ENCODE results near the gene EHD1.

The EHD1 gene

DNA sequence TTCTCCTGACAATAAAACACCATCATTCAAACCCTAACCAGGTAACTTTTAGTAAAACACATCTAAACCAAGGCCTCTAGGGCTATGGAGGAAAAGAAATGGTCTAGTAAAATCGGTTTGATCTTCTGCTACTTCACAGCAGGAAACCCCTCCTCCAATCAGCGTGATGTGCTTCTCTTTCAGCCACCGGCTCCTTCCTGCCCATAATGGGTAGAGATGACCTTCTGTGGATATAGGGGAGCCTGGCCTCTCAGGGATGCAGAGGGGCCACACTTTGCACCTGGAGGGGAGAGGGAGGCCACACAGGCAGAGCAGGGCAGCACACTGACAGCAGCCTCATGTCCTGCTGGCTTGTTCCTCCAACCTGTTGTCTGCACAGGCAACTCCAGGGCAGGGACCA, 6.9 kb downstream of the EHD1 start:
- no peak for DNase-seq

DNA sequence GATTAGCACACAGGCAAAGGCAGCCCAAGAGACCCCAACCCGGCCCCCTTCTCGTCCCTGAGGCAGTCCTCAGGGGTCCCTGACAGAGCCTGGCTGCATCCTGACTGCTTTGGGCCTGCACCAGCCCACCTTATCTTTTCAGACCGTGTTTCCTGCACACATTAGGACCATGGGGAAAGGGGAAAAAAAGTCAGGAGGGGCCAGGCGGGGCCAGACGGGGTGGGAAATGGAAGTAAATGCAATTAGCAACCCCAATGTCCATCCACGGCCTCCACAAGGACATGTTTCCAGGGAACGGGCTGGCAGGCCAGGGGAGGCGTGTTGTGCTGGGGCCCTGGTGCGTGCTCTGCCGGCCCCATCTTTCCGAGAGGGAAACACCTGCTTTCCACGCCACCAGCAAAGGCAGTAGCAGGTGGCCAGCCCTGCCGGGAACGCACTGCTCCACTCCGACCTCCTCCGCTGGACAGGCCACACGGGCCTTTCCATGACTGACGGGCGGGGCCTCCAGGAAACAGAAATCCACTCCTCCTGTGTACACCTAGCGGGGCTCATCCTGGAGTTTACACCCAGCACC, 7.4 kb downstream of the EHD1 start:
- DNase-seq: no peak

DNA sequence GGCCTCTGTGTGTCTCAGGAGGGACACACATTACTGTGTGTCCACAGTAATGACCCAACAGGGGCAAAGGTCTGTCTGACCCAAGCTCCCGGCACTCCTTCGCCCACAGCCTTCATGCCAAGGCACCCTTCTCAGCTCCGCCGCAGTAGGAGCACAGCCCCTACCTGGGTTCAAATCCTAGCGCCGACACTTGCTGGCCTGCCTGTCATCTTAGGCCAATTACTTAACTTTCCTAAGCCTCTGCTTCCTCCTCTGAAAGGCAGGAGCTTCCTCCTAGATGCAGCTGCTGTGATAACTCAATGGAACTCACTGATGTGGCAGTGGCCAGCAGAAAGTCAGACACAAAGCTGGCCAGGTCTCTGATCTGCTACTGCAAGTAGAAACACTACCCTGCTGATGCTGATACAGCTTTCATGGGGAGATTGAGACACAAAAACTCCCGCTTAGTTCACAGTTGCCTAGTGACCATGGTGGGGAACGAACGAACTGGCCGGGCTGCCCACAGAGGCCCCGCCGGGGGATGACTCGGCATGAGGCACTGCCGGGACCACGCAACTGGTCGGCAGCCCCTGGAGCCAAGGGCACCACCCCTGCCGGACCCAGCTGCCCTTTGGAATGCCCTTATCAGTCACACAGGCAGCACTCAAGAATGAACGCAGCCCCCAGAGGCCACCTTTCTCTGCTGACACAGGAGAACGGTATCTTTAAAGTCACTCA, 8.1 kb downstream of the EHD1 start:
- DNase-seq: no peak

DNA sequence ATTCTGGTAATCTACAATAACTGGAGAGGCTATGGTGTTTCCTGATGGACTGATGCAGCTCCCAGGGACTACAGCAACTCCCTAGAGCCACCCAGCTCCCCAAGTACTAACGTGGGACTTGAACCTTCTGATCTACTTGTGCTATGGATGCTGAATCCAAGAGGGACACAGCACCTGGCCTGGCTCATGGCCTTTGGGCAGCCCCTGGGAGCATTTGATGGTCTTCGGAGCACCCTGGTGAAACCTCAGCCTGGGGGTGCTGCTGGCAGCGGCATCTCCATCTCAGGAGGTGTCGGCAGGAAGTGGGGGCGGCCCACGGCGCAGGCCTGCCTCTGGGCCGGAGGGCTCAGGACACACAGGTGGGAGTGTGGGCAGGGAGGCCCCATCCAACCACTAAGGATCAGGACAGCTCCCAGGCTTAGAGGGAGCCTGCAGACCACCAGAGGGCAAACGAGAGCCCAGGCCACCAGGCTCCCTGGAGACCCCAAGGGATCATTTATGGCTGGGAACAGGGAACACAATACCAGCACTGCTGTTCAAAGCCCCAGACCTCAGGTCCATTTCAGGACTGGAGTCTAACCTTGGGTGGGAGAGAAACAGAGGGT, 8.7 kb downstream of the EHD1 start:
- no peak for DNase-seq

DNA sequence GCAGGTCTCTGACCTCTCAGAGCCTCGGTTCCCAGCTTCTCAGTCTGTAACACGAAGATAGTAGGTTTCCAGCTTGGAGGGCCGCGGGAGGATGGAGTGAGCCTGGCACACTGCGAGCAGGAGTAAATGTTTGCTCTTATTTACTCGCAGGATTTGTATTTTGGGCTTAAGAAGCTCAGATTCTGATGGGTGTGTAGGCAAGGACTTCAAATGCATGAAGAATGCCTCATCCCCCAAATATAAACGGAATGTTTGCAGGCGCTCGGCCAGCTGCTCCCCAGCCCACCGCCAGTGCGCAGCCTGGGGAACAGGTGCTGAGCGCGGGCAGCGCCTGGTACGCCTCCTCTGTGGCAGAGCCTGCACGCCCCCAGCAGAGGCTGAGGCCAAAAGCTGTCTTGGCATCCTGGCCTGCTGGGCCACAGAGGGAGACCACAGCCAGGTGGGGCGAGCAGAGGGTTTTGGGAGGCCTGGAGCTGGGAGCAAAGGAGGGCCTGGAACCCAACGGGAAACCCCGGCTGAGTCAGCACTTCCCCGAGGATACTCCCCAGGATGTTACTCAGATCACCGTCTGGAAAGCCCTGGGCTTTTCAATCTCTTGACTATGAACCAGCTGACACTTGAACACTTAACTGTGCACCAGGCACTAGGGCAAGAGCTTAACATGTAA, 9.4 kb downstream of the EHD1 start:
- DNase-seq: no peak

DNA sequence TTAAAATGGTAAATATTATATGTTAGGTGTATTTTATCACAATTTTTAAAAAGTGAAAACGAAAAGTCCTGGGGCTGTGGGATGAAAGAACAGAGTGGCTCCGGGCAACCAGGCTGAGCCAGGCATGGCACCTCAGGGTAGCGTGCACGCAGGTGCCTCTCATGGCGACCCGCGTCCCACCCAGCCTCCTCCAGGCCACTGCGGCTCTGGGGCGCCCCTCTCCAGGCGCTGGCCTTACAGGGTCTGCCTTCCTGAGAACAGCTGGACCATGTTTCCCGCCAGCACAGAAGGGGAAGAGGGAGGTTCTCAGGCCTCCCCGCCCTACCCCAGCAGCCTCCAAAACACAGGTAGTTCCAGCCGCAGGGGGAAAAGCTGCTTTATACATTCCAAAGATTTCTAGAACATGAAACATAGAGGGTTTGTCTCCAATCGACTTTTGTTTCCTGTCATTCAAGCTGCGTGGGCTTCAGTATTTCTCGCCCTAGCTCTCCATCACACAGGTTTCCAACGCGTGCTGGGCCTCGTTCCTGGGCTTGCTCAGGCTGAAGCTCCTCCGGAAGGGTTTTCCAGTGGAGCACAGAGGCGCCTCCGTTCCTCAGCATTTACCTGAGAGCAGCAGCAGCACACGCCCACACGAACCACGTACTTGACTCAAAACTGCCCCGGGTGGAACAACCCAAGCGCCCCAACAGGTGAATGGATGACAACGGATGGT, 10.5 kb downstream of the EHD1 start:
- no peak for DNase-seq

DNA sequence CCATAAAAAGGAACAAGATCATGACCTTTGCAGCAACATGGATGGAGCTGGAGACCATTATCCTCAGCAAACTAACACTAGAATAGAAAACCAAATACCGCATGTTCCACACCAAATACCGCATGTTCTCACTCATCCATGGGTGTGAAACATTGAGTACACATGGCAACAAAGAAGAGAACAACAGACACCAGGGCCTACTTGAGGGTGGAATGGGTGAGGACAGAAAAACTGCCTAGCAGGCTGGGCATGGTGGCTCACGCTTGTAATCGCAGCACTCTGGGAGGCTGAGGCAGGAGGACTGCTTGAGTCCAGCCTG, 12.3 kb downstream of the EHD1 start:
- no peak for DNase-seq

DNA sequence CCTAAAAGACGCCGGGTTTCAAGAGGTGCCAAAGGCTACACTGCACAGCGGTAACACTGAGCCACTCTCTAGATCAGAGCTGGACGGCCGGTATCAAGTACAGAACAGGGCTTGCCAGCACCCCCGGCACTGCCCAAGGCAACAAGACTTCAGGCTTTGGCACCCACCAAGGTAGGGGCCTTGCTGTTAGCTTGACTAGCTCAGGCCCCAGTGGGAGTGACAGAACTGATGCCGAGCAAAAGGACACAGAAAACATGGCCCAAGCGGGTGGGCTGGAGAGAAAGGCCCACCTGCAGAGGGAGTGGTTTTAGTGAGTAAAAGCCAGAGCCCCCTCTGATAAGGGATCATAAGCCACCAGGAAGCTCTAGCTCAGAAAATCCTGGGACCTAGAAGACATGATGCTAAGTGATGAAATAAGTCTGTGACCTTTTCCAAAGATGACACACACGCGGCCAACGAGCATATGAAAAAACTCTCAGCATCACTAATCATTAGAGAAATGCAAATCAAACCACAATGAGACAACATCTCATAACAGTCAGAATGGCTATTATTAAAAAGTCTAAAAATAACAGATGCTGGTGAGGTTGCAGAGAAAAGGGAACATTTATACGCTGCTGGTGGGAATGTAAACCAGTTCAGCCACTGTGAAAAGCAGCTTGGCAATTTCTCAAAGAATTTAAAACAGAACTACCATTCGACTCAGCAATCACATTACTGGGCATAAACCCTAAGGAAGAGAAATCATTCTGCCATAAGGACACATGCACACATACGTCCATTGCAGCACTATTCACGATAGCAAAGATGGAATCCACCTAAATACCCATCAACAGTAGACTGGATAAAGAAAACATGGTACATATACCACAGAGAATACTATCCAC, 12.9 kb downstream of the EHD1 start:
- no peak for DNase-seq

DNA sequence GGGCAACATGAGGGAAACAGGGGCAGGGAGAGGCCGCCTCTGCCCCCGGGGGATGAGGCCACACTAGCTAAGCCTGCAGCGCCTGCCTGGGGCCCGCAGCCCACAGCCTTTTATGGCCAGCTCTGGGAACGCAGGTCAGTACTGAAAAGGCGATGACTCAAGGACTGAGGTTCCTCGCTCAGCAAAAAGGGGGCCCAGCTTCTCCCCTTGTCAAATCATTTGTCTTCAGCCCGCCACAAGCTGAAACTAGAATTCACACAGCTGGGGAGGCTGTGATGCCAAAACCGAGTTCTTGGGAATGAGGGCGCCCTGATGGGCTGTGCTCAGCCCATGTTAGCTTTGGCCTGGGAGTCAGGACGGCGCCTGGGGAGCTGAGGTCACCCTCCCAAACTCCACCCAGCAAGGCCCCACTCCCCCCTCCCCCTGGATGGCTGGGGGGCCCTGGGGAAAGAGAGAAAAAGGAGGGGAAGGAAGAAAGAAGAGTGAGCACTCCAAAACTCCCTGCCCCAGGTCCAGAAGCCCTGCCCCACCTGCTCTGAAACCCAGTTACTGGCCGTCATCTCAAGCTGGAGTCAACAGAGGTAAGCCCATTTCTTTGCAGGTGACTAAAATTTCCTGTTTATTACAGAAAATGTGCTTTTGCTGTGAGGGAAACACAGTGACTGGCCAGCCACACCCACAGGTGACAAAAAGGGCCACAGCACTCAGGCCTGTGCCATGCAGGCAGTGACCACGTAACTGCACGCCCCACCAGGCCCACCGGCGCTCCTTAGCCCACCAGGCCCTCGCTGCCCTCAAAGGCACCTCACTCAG, 13.7 kb downstream of the EHD1 start:
- DNase-seq: no peak

DNA sequence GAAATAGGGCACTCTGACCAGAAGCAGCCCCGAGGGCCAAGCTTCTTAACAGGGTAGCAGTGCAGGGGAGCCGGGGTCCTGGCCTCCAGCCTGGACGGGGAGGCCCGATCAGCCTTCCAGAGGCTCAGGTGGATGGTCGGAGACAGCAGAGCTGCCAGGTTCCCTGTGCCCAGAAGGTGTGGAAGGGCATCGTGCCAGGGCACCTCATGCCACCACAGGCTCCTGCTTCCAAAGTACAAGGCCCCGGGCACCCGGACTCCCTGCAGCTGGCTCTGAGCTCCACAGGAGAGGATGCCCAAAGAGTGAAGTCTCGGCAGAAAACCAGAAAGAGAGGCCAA, 14.3 kb downstream of the EHD1 start:
- no peak for DNase-seq

DNA sequence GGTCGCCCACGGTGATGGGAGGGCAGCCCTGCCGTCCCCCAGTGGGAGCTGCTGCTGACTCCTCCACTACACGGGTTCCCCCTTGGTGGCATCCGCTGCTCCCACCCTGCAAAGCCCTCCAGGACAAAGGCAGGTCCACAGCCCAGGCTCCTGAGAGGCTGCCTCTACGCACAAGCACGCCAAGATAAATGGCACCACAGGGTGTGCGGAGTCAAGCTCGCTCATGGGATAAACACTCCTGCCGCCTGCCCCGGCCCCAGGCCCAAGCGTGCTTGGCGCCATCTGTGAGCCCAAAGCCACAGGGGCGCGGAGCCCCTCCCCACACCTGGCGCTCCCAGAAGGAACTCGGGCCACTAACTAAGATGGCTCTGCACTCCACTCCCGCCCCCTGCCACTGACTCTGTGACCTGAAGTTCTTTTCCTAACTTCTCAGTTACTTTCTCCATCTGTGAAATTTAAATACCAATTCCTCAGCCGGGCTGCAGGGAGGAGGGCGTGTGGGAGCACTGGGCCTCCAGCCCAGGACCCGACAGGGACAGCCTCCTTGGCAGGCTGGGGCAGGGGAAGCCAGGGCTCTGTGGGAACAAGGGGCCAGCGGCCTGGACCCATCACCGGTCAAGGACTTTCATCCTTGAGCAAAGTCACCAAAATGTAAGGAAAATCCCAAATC, 14.9 kb downstream of the EHD1 start:
- no peak for DNase-seq

DNA sequence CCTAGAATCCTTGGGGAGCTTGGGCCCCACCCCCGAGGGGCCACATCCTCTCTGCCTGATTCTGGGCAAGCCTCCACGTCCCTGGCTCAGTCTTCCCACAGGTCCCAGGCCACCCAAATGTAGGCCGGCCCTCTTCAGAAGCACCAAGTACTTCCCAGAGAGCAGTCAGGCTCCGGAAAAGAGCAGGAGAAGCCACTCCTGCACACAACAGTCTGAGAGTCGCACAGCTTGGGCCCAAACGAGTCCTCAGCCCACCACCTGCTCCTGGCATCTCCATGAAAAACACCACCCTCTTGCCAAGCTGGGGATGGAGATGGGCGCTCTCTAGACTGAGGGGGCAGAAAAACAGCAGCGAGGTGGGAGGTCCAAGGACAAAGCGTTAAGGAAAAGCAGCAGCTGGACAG, 15.4 kb downstream of the EHD1 start:
- DNase-seq: no peak

DNA sequence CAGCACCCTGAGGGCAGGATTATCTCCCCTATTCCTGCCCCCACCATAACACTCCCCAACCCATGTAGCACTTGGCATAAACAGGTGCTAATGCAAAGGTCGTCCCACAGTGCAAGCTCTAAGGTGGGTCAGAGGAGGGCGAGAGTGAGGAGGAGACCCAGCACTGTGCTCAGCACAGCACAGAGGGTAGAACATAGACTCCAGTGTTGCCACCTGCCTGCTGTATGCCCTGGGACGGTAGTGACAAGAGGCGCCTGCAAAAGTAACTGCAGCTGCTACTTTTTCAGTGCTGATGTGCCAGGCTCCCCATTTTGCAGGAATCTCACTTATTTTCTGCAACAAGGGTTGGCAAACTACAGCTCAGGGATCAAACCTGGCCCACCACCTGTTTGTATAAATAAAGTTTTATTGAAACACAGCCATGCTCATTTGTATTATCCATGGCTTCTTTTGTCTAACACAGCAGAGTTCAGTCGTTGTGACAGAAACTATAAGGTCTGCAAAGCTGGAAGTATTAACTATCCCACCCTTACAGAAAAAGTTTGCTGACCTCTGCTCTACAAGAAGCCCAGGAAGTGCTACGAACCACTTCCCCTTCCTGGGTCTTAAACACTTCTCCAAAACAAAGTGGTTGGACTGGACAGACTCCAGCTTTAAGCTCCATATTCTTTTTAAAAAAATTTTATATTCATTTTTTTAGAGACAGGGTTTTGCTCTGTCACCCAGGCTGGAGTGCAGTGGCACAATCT, 17.0 kb downstream of the EHD1 start:
- DNase-seq: no peak

DNA sequence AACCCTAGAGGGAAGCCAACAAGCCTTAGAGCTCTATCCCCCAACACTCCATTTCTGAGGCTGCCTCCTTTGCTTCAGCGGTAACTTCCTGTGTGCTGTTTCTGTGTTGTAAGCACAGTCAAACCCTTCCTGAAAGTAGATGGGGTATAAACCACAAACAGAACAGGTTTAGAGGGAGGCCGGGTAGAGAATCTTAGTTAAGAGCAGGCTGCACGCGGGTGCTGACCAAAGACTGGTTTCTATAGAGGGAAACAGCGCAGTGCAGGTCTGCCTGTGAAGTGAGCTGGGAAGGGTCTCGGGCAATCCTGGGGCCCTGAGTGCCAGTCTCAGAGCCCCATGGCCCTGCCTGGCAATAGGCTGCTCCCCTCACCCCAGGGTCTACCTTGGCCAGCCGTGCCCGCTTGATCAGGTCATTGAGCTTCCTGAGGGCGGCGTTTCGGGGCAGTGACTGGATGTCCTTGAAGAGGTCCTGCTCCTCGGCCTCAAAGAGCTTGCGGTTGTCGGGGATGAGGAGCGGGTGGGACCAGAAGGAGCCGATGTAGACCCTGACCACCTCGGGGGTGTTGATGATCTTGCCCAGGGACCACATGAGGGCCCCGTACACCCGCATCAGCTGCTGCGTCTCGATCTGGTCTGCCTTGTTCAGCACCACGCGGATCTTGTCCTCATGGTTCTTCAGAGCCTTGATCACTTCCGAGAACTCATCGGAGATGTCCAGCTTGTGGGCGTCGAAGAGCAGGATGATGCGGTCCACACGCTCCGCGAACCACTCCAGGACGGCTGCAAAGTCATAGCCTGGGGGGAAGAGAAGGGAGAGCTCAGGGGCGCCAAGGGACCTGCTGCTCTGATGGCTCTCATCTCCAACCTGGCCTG, 18.6 kb downstream of the EHD1 start:
- no peak for DNase-seq

DNA sequence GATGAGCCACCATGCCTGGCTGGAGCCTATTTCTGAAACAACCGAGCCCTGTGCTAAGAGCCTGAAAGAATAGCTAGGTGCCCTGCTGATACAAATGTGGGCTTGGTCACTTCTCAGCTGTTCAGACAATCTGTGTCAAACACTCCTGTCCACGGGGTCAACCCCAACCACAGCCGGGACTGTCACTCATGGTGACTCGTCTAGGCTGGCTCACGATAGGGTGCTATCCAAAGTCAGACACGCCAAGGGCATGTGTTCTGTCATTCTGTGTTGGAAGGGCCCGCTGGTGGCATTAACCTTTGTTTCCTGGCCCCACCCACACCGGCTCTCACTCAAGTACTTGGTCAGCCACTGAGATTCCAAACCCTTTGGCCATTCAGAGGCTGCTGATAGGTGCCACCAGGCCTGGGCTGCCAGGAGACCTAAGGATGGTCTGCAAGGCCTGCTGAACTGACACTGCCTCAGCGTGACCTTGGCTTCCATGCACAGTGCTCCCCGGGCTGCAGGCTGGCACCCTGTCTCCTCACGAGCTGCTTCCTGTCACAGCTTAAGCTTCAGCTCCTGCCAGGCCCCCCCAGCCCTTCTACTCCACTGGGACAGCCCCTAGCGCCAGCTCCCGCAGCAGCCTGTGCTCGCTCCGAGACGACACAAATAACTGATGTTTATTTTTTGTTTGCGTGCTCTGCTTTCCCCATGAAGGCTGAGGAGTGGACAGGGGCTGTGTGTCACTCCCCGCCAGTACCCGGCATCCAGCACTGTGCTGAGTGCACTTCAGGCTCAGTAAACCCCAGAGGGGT, 19.8 kb downstream of the EHD1 start:
- no peak for DNase-seq

DNA sequence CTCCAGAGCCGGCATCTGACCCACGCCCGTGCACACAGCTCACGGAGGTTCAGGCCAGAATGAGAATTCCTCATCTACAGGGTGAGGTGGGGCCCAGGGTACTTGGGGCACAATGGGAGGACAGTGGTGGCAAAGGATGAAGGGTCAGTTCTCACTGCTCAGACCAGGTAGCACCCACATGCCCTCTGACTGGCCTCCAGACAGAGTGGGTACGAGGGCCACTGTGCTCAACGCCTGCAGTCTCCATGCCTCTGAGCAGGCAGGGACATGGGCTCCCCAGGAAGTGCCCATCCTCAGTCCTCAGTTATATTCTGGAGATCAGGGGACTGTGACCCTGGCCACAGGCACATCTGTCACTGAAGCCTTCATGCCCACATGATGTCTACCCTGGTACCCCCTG, 20.9 kb downstream of the EHD1 start:
- no peak for DNase-seq

DNA sequence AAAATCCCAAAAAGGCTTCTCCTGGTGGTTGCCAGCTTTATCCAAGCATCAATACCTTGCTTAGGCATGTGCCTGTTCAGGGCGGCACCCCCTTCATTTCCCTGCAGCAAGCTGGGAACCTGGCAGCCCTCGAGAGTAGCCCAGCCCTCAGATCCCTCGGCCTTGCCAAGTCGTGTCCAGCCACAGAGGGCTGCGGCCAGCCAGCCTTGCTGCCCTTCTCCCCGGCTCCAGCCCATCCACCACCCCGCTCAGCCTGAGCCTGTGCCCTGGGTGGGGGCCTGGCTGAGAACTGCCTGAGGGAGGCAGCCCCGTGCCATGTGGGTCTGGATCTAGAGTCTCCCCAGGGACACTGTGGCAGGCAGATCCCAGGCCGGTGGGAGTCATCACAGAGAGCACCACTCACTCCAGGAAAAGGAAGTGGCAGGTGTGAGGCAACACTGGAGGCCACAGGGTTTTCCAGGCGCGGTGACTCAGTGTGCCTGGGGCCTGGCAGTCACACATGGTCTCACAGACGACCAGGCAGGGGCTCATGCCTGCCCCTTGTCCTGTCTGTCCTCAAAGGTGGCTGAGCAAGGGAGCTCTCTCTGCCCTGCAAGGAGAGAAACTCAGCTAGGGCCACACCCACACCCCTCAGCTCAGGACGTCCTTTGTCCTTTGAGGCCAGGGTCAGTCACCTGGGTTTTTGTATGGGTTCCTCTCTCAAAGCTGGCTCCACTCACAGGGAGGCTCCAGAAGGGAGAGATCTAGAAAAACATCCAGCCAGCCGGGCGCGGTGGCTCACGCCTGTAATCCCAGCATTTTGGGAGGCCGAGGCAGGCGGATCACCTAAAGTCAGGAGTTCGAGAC, 21.8 kb downstream of the EHD1 start:
- no peak for DNase-seq

Data from NCI-H1694 (cell line).